Stimulated activated CD4-positive, alpha-beta T cell treated with anti-CD3 and anti-CD28 coated beads, Interleukin-4, amount 100 ng/mL, for 1 hour (primary cell): Measurements from ENCODE around the gene SCAMP4.

Experiments
- DNase-seq: peaks from one replicate; pipeline ENCODE4 v3.0.0-alpha.2; 2020

Gene SCAMP4

GRCh38 chr19:1942934-1943555 lies 37.8 kb downstream of the SCAMP4 start:
- DNase-seq, result no peak

DNA sequence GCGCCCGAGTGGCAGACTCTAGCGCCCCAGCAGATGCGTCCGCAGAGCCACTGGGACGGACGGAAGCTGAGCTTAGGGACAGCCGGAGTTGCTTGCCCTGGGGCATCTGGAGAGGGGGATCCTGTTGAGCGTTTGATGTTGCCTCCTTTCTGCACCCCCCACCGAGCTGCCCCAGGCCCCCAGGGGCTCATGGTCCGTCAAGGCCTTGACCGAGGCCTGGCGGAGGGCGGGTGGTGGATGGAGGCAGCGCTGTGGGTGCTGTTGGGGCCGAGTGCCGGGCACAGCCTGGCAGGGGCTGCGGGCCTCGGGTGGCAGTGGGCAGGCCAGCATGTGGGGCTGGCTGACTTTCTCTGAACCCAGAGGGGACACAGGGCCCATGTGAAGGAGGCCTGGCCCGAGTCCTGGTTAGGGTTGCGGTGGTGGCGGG lies 38.5 kb downstream of the SCAMP4 start:
- no peak for DNase-seq

GRCh38 chr19:1944088-1944915 lies 39.1 kb downstream of the SCAMP4 start:
- no peak for DNase-seq

GRCh38 chr19:1944916-1945561 lies 39.8 kb downstream of the SCAMP4 start:
- DNase-seq, result no peak

- DNase-seq, result peak; percentile 24
Measured at GRCh38 chr19:1945899-1946298, 40.7 kb downstream of the SCAMP4 start.

GRCh38 chr19:1947651-1948209 lies 42.5 kb downstream of the SCAMP4 start:
- DNase-seq, result no peak

- no peak for DNase-seq
Measured at GRCh38 chr19:1949304-1950101, 44.3 kb downstream of the SCAMP4 start.

GRCh38 chr19:1950640-1951039 lies 45.4 kb downstream of the SCAMP4 start:
- no peak for DNase-seq

DNA sequence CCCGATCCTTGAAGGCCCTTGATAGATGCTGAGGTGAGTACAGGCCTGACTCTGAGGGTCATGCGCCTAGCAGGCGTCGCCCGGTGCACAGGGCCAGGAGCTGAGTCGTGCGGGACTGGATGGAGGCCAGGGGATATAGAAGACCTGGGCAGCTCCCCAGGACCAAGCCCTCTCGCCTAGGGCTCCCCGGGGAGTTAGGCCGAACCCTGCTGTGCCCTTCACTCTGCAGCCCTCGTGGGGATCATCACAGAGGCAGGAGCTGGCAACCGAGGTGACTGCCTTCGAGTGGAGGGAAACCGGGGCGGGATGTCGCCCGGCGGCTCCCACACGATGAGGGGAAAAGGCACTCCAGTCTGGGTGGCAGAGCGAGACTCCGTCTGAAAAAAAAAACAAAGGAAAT lies 47.4 kb downstream of the SCAMP4 start:
- DNase-seq, result no peak

GRCh38 chr19:1953037-1953436 lies 47.8 kb downstream of the SCAMP4 start:
- DNase-seq, result no peak

DNA sequence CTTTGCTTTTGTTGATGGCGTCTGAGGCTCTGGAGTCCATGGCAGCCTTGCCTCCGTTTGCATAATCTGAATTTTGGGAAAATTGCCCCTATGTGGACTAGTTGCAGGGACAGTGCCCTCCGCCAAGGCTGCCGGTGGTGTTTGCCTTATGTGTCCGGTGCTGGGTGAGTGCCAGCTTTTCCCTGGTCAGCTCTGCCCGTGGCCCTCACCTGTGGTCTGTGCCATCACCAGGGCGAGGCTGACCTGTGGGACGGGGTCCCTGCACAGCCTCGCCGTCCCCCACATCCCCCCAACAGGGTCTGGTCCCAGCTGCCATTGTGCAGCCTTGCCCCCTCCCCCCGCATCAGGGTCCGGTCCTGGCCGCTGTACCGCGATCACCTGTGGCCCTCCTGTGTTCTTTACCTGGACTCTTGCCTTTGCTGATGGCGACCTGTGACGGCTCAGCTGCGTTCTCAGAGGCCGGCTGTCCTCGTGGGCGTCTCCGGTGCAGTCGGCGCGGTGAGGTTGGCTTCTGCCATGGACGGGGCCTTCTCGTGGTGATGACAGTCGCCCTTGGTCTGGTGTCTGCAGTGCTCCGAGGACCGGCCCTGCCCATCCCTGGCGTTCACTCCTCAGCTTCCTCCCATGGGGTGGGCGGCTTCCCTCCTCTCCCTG lies 48.4 kb downstream of the SCAMP4 start:
- DNase-seq, result no peak

DNA sequence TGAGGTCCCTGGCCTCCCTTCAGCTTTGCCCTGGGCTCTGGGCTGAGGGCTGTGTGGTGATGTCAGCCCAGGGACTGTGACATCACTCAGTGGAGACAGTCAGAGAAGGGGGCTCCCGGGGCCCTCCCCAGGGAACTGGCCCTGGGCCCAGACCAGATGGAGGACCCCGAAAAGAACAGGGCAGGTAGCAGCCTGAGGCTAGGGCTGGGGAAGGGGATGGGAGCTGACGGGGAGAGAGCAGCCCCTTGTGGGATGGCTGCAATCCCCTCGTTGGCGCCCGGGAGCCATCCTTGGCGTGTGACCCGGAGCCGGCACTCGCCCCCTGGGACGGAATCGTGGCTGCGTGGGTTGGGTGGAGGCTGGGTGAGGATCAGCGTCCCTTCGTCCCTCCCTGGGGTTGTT lies 49.3 kb downstream of the SCAMP4 start:
- DNase-seq, result no peak

GRCh38 chr19:1955171-1956121 lies 50.2 kb downstream of the SCAMP4 start:
- DNase-seq, result no peak

DNA sequence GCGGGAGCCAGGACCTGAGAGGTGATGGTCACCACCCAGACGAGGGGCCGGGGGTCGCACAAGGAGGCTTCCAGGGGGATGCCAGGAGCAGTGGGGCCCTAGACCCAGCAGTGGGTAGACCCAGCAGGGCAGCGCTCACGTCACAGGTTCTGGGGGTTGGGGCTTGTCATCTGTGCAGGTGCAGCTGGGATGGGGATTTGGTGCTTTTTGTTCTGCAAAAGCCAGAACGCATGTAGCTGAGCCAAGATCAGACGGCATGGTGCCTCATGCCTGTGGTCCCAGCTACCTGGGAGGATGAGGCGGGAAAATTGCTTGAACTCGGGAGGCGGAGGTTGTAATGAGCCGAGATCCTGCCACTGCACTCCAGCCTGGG lies 50.9 kb downstream of the SCAMP4 start:
- DNase-seq, result no peak

DNA sequence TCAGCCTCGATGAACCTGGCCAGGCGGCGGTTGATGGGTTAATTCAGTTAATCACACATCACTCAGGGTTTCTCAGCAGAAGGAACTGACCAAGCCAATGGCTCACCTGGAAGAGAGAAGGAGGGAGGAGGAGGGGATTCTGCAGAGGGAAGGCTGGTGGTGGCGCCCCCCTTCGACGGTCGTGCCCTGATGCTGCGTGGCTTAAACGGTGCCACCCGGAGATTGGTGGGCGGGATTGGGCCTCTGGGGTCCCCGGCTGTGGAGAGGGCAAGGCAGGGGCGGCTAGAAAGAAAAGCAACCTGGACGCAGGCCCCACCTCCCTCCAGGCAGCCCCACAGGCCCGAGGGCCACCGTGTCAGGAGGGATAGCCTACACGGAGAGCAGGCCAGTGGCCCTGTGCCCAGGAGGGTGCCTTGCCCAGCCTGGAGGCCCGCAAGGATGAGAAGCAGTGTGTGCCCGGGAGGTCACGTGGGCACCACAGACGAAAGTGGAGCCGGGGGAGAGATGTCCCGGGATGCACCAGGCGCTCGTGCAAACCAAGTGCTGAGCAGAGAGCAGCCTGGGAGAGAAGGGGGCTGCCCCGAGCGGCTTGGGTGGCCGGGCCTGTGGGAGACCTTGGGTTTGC lies 51.8 kb downstream of the SCAMP4 start:
- no peak for DNase-seq

- DNase-seq, result no peak
Measured at GRCh38 chr19:1957562-1958248, 52.5 kb downstream of the SCAMP4 start.

DNA sequence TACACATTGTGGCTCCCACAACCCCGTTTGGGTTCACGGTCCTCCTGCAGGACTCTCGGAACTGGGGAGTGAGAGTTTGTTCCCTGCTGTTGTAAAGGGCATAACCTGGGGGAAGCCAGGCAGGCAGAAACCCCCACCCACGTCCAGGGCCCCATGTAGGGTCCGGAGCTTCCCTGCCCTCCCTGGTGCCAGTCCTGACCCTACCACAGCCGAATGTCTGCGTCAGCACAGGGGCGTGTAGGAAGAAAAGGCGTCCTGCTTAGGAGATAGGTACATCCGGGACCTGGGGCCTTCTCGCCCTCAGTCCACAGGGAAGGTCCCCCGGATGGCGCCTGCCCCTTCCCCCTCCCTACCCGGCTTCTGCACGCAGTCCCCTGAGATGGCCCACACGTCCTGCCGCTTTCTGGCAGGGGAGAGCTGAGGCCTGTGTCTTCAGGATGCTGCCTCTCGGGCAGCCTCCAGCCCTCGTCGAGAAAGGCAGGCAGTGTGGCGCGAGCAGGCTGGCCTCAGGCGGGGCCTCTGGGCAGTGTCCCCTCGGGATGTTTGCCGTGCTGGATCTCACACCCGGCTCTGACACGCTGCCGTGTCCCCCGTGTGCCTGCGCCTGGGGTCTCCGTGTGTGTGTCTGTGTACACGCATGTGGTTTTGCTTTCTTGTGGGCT lies 54.9 kb downstream of the SCAMP4 start:
- no peak for DNase-seq

GRCh38 chr19:1961000-1961883 lies 56.0 kb downstream of the SCAMP4 start:
- no peak for DNase-seq
